LNCaP clone FGC (cell line): ENCODE data around the gene ABHD17A.
"Not testable (repeated sequence)": the region's sequence is repeated elsewhere in the genome, so short reads cannot be mapped to it uniquely, and the experiment has no call there.

Source experiments
- DNase-seq: peaks from one replicate; pipeline ENCODE4 v3.0.0-alpha.2; 2011; ENCODE audit warnings: low read depth
- H3K4me3 ChIP-seq: 2 replicates; pipeline ENCODE4 v1.5.1; 2011; ENCODE audit warnings: mild to moderate bottlenecking, low read depth, low read length, control low read depth
- CTCF ChIP-seq: IDR thresholded peaks from 2 replicates; pipeline ENCODE4 v1.5.1; 2012; ENCODE audit warnings: mild to moderate bottlenecking; ENCODE audit not compliant: control insufficient read depth, insufficient read depth; ENCODE audit errors: extremely low read depth

The ABHD17A gene

GRCh38 chr19:1885398-1886119 lies at the start of gene ABHD17A:
Gene ABHD17A (minus strand): TSS chr19:1885496. CDS start chr19:1881566, 3,930 bp downstream.
- not testable (repeated sequence) for DNase-seq
- peak within 1 kb of the TSS; percentile 98 for H3K4me3 ChIP-seq

- DNase-seq, result no peak
- TF ChIP-seq CTCF, result no peak
- no peak overlapping the region for H3K4me3 ChIP-seq
These were observed 48.6 kb upstream of the ABHD17A start for GRCh38 chr19:1933942-1934341.

GRCh38 chr19:1933244-1933643 lies 47.9 kb upstream of the ABHD17A start:
- H3K4me3 ChIP-seq, result no peak overlapping the region
- DNase-seq, result no peak
- TF ChIP-seq CTCF, result no peak

GRCh38 chr19:1932395-1932794 lies 47.1 kb upstream of the ABHD17A start:
- TF ChIP-seq CTCF, result no peak
- no peak for DNase-seq
- H3K4me3 ChIP-seq, result no peak overlapping the region

- no peak for TF ChIP-seq CTCF
- DNase-seq, result no peak
- no peak overlapping the region for H3K4me3 ChIP-seq
These were observed 46.1 kb upstream of the ABHD17A start for GRCh38 chr19:1931445-1931844.

GRCh38 chr19:1929021-1929742 lies 43.9 kb upstream of the ABHD17A start:
- TF ChIP-seq CTCF, result peak; percentile 83
- DNase-seq, result no peak
- peak overlapping the region; percentile 37 for H3K4me3 ChIP-seq

- no peak overlapping the region for H3K4me3 ChIP-seq
- TF ChIP-seq CTCF, result no peak
- DNase-seq, result no peak
These were observed 40.2 kb upstream of the ABHD17A start for GRCh38 chr19:1925544-1925943.
